ENCODE measurements around the gene RPS15A. TPM values are rescaled to one million over a fixed set of nuclear protein-coding genes. Genes with fewer than 3 reads are reported as not detected.

Gene RPS15A
- 7,230 and 8,102 TPM in 2 replicates for polyA plus RNA-seq (2014; cell fraction: cytosol; rRNA removed)
- 5,280 and 5,848 TPM in 2 replicates for polyA plus RNA-seq (2014; cell fraction: nucleus; rRNA removed)

DNA sequence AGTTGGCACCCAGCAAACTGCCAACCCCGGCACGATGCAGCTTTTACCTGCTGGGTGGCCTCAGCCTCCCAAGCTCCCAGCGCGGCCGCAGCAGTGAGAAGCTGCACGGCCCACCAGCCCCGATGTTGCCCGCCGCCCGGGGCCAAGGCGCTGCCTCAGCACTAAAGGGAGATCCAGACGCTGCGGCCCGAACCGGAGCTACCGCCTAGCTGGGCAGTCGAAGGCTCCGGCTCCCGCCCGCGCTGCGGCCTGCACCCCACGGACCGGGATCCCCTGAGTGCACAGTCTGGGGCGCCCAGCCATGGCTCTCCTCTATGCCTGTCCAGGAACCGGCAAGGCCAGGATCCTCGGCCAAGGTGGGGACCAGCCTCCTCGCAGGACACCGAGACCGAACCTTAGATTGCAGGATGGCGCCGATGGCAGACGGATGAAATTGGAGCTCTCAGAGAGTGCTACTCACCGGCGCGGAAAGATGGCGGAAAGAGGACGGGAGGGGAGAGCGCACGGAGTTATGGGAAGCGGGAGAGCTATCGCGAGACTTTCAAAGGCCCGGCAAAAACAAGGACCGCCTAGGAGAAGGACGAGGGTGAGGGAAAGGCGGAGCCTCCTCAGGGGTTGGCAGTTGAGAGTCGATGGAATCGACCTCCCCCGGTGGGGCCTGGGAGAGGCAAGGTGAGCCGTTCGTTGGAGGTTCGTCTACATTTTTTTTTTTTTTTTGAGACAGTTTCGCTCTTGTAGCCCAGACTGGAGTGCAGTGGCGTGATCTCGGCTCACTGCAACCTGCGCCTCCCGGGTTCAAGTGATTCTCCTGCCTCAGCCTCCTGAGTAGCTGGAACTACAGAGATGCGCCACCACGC lies at the start of gene RPS15A:
RPS15A (minus strand) TSS at position 485 of the 857 bp plus-strand sequence. CDS start 1,221 bp downstream, outside the sequence.
- peak; percentile 98 for DNase-seq (ENCODE audit: low spot score)

DNA sequence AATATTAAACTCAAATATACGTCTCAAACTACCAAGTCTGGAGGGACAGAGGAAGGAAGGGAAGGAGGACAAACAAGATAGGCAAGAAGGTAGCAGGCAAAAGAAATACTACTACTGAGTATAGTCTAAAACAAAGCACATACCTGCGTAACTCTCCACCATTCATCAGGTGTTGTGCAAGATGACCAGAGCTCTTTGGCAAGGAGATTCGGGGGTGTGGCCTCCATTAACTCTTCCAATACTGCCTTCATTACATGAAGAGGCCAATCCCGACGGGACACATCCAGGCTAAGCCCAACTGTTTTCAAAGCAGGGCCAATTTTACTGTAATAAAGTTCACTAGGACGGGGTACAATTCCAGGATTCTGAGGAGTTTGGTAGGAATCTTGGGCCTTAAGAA lies 49.4 kb upstream of the RPS15A start:
- no peak for DNase-seq (ENCODE audit: low spot score)

DNA sequence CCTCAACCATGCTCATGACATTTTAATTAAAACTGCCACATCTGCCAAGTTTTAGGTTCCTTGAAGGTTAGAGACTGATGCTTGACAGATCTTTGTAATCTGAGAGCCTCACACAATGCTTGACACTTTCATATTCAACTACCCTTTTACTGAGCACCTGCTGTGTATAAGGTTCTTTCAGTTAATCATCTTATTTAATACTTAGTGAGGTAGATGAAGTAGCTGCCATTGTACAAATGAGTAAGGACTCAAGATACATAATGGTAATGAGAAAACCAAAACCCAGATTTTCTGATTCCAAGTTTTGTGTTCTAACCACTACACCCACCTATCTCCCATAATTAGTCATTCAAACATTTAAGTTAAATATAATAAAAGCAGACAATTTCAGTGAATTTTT lies 46.6 kb upstream of the RPS15A start:
- no peak for DNase-seq (ENCODE audit: low spot score)

DNA sequence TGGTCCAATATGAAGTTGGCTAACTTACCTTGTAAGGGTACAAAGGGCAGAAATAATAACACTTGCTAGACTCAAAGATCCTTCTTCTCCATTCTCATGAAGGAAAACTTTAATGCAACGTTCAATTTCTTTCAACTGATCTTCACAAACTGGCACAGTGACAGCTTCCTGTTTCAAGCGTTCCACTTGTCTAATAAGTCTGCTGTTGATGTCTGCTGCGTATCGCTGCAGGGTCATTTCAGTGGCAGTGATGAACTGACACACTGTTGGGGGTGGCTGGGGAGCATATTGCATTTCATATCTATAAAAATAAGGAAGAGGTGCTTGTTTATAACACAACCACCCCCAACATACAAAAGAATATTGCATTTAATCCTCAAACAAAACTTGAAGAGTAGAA lies 44.7 kb upstream of the RPS15A start:
- DNase-seq (ENCODE audit: low spot score) = no peak

DNA sequence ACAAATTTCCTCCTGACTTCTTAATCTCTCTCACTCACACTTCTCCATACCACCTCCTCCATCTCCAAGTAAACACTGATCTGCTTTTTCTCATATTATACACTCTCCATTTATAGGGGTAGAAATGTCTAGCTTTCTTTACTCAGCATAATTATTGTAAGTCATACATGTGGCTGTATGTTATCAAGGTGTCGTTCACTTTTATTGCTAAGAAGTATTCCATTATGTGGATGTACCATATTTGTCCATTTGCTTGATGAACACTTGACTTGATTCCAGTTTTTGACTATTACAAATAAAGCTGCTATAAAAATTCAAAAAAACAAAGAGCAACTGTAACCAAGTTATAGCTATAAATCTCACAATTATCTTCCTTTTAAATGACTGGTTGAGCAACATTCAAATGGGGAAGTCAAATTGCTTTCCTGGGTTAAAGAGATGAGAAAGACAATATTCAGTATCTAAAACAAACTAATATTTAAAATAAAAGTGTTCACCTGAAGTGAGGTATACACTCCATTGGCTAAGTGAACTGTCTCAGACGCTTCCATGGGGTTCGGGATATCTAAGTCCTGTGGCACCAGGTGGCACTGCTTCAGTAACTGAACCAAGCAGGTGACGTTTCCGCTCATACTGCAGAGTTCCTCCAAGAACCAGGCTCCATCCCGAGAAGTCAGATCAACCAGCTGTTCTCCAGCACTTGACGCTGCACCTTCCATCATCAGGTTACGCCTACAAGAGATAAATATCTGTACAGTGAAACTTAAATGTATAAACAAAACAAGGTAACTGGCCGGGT lies 43.8 kb upstream of the RPS15A start:
- no peak for DNase-seq (ENCODE audit: low spot score)

DNA sequence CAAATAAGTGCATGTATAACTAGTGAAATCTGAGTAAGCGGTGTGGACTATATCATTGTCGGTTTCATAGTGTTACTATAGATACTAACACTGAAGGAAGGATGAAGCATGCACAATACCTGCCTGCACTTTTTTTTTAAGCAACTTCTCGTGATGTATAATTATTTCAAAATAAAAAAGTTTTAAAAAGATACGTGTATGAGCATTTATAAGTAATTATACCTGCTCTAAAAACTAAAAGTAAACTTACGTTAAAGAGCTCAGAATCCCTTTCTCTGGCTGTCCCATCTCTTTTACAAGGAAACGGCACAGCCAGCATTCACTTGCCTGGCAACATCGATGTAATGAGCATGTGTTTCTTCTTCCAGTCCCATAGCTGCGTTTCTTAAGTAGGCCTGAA lies 42.5 kb upstream of the RPS15A start:
- no peak for DNase-seq (ENCODE audit: low spot score)

DNA sequence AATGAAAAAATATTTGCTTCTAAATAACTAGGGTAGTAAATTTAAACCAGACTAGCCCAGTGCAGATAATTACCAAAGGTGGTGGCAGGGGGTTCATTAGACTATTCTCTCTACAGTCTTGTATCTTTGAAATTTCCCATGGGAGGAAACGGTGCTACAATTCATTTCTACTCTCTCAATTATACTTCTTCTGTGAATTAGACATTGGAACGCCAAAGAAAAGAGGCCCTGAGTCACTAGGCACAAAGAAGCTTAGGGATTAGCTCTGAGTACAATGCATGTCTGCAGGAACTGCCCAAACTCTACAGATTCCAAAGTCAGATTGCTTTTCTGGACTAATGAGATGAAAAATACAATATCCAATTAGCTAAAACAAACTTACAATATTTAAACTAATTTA lies 41.9 kb upstream of the RPS15A start:
- no peak for DNase-seq (ENCODE audit: low spot score)

DNA sequence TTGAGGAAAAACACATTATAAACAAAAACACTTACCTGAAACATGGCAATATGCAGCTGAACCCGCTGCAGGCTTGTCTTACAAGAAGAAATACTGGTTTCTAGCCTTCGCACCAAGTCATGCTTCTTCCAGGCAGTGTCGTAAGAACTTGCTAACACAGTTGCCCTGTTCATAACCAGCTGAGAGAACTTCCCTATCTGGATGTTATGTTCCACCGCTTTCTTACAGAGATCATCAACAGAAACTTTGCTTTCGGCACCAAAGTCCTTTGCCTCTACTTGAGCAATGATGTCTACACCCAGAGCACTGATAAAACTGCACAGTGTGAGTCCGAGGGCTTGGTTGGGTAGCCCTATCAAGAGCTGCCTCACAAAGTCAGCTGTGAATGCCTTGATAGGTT lies 39.1 kb upstream of the RPS15A start:
- no peak for DNase-seq (ENCODE audit: low spot score)

DNA sequence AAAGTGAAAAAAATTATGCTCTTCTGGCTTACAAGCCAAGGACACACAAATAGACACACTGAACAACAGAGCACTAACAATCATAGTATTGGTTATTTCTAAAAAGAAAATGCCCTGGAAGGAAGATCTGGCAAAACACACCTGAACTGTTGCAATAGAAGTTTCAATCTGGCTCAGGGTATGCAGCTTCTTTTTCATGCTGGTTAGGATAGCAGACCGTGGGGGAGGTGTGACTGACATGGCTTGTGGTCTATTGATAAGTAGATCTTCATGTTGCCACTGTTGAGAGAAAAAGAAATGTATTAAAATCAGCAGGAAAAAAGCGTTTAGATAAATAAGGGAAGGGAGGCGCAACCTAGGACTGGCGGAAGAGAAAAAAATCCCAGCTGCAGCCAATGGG lies 37.8 kb upstream of the RPS15A start:
- DNase-seq (ENCODE audit: low spot score) = no peak

DNA sequence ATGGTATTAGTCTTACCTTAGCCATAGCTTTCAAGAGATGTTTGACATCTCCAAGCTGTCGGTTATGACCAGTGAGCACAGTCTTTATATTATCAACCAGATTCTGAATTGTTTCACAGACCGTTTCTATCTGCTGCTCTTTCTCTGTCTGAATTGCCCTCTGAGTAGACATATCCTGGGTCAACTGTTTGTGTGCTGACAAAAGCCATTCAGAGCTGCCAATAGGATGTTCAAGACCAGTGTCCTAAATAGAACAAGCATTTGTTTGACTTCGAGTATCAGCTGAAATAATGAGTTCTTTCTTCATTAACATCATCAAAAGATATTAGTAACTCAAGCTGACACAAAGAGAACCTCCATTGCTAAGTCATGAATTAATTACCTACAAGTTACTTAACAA lies 26.2 kb upstream of the RPS15A start:
- DNase-seq (ENCODE audit: low spot score) = no peak

DNA sequence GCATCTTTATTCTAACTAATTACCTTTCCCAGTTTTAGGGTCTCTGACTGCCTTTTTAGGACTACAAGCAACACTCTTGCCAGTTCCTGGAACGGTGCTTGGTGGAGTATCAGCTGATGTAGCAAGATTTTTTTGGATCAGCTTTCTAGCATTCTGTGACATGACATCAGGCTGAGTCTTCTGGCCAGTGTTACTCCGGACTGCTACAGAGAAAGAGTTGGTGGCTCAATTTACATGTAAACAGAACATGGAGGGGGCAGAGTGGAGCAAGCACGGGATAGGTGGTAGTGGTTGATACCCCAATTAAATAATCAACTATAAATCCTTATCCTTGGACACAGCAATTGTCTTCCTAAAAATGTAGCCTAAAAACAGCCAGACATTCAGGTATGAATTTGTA lies 21.8 kb upstream of the RPS15A start:
- DNase-seq (ENCODE audit: low spot score) = no peak

DNA sequence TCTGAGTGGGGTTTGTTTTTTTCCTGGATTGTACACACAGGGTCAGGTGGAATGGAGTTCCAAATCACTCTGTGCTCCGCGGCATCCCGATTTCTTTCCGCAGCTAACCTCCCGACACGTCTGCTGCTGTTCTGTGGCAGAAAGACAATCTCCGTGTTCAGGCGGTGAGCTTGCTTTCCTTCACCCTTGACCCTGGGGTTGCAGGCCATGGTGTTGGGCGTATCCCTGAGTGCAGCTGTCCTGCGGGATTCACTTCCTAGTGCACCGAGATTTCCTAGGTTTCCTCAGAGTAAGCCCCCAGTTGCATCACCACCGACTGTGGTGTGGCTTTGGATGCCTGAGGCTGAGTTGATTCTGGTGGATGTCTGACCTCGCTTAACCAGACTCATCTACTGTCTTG lies 19.0 kb upstream of the RPS15A start:
- DNase-seq (ENCODE audit: low spot score) = no peak

DNA sequence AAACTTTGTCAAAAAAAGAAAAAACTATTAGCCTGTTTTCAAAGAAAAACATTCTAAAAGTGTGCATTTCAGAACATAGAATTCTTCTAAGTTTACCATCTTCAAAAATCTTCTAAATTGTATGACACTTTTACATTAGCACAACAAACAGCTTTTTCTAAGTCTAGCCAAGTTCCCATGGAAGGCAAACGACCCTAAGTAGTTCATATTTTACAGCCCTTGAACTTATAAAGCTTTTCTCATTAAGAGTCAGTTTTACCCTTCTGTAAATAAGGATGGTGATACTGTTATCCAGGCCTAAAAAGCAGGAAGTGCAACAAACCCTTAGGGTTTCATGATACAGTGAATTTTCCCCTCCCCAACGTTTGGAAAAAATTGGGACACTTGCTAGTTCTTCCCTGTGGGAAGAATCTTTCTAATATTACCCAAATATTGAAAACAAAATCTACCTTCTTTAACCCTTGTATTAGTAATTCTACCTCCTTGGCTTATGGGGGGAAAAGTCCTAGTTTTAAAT lies 15.2 kb upstream of the RPS15A start:
- DNase-seq (ENCODE audit: low spot score) = no peak

DNA sequence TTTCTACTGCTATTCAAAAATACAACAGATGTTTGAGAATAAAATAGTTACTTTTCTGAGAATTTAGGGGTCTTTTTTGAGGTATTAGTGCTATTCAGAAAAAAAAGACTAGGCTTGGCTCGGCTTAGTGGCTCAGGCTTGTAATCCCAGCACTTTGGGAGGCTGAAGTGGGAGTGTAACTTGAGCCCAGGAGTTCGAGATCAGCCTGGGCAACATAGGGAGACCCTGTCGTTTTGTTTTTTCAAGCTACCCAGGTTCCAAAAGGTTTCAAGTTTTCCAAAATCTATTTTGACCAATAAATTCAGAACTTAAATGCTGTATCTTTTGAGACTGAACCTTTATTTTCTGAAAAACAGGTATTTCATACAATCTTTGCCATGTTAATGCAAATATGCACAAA lies 14.4 kb upstream of the RPS15A start:
- DNase-seq (ENCODE audit: low spot score) = no peak

DNA sequence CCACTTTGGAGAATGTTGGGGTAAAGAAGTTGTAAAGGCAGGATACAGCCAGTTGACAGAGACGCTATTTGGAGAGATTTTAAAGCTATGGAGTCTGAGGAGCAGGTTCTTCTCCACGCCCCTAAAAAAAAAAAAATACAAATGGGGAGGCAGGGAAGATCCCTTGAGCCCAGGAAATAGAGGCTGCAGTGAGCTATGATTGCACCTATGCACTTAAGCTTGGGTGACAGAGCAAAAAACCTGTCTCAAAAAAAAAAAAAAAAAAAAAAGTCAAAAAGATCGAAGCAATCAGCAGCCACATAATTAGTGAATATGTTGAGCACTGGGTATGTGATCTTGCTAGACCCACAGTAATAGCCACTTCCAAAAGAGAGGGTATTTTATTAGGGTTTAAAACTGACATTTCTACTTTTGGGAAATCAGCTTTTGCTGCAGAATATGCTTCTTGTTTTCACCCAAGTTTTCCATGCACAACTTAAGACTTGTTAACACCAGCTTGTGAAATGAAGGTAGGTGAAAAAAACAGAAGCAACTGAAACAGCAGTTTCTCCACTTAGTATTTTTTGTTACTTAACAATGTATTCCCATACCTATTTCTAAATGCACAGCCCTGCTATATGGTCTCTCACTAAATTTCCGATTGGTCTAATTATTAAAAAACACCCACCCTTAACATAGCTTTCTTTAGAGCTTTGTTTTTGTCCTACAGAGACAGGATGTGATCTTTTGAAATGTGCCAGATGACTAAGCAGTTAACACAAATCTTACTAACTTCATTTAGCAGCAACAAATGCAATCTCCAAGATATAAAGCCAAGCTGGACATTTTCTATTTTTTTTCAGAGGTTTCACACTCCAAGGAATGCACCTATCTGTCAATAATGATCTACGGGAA lies 13.7 kb upstream of the RPS15A start:
- no peak for DNase-seq (ENCODE audit: low spot score)

DNA sequence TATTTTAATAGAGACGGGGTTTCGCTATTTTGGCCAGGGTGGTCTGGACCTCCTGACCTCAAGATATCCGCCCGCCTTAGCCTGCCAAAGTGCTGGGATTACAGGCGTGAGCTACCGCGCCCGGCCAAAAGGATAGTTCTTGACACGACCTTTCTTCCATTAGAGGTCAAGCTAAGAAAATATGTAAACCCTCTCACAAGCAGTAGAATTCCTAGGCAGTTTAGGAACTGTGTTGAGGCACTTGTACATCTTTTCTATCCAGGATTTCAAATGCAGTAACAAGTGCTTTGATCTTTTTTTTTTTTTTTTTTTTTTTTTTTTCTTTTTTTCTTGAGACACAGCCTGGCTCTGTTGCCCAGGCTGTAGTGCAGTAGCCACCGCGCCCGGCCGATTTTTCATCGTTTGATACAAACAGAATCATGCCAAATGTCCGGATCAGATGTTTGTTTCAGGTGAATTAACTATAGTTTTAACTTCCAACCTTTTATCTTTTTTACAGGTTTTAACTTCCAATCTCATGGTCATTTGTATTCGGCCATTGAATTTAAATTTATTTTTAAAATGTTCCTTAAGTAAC lies 12.7 kb upstream of the RPS15A start:
- DNase-seq (ENCODE audit: low spot score) = no peak

DNA sequence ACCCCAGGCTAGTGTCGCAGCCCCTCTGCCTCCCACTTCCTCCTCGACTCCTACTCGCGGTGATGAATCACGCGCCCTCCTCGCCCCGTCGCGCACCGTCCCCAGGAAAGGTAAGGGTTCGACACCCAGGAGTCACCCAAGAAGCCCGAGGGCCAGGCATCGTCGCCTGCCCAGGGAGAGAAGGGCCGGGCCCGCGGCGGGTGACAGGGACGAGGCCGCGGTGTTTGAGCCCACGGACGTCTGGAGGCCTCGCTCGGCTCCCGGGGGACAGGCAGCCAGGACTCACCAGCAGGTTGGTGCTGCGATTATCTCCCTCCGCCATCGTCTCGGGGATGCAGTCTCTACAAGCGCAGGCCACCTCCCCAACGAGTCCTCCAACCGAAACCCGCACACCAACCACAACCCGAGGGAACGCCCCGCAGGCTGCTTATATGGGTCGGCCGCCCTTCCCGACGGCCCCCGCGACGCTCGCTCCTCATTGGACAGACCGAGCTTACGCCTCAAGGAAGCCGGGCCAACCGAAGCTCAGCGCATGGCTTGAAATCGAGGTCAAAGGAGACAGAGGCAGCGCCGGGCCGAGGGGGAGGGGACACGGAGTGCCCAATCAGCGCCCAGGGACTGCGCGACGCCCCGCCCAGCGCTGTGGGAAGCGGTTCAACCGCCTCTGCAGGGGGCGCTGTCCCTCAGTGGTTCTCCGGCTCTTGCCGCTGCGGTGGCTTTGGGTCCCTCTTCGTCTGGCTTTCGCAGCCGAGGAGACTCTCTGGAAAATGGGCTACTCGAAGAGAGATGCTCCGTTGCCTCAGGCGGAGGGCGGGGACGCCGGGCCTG lies 11.2 kb upstream of the RPS15A start, which contains the start of gene ARL6IP1:
ARL6IP1 (minus strand) TSS at position 405 of the 828 bp plus-strand sequence; CDS start at position 322, 83 bp downstream.
- peak; percentile 100 for DNase-seq (ENCODE audit: low spot score)

DNA sequence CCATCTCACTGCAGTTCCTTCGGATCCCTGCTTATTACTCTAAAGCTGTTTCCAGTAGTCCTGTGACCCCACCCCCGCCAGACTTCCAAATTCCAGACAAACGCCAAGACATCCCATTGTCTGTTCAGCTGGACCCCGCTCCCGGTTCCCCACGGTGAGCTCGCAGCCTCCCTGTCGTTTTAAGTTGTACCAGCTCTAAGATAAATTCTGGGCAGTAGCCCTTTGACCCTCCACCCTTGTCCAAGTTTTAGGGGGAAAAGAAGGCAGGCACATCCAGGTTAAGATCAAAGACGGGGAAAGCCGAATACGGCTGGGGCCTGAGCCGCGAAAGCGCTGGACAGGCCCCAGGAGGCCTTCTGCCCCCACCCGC lies 10.6 kb upstream of the RPS15A start:
- DNase-seq (ENCODE audit: low spot score) = no peak

DNA sequence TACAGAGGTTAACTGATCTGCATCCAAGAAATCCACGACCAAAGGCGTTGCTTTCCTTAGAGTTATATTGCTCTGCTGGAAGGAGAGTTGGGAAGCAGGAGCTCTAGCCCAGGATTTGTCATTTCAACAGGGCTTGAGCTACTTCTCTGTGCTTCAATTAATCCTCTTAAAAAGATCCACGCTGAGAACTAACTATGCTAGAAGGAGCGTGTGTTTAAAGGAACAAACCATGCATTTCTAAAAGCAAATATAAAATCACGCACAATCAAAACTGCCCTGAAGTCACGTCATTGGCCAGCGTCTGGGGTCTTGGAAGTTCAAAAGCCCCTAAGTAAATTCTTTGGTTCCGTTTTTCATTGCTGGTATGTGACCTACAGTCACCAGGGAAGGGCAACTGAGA lies 10.2 kb upstream of the RPS15A start:
- DNase-seq (ENCODE audit: low spot score) = no peak

DNA sequence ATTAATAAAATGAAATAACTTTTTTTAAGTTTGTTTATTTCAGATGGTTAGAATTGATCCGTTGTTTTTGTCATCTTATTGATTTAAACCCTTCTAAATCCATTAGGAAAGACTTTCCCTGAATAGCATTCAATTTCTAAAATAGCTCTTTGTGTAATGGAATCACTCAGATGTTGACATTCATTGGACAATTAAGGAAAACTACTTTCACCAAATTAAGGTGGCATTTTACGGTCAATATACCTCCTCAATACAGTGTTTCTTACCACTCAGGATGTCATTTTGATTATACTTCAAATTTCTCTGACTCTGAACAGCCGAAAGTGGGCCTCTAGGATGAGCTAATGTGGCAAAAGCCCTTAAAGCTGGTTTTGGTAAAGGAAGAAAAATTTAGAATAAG lies 9.4 kb upstream of the RPS15A start:
- no peak for DNase-seq (ENCODE audit: low spot score)
